ENCODE results near the gene BCL11A.
A peak's percentile ranks its signal among the peaks of the same experiment; 100 is the strongest.

BCL11A gene

DNA sequence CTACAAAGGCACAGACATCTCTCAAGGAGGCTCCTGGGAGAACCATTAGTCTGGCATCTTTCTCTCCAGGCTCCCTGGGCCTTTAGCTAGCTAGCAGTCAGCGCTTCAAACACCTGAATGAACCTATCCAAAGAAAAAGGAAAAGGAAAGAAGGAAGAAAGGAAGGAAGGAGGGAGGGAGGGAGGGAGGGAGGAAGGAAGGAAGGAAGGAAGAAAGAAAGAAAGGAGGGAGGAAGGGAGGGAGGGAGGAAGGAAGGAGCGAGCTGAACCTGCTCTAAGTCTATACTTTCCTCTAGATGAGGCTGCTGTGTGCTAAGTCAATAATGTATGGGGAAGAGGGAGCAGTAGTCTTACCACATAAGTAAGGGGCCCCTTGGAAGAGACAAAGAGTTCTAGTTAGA, 5.1 kb upstream of the BCL11A start:
- DNase-seq, result no peak

DNA sequence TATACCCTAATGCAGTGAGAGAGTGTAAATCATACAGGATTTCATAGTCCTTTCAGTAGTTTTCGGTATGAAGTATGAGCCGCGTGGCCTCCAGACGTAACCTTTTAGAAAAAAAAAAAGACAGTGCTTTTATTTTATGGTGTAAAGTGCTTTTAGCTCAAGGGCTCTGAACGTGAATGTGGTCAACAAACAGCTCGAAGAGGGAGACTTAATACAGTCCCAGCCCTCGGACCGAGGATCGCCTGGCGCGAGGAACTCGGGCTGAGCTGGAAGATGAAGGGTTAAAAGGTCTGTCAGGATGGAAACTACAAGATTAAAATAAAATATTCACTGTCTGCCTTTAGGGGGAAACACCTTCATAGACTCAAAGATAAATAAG, 4.0 kb upstream of the BCL11A start:
- DNase-seq, result no peak

DNA sequence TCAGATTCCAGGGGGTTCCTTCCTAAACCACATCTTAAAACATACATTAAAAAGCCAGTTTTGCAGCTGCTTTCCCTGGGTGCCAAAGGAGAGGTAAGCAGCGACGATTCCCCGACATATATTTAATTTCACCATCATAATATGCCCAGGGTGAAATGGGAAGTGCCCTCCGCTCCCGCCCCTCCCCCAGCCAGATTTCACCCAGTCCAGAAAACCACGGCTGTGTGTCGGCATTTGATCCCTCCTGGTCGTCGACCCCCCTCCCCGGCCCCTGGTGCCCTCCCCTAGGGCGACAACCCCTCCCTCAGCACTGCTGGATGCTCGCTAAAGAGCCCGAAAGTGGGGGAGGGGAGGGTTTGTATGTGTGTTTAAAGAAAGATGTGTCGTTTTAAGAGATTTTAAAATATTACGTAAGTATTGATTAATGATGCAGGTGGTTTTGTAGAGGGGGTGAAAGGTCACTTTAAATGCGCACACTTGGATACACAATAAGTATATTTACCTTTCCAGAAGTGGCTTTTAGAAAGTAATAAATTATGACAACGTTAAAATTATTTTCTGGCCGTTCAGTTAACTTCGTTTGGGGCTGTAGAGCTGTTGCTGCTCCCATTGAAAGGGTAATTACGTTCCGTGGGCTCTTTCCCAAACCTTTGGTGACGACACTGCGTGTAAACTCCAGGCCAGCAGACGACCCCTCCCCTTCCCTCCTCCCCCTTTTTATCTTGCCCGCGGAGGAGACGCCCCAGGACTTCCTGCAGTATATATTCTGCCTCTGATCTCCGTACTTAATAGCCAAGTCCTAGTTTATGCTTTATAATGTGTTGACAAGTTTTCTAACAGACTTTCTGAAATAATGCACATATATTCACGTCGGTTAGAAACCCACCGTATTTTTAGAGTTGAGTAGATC, 3.4 kb upstream of the BCL11A start:
- DNase-seq, result no peak

DNA sequence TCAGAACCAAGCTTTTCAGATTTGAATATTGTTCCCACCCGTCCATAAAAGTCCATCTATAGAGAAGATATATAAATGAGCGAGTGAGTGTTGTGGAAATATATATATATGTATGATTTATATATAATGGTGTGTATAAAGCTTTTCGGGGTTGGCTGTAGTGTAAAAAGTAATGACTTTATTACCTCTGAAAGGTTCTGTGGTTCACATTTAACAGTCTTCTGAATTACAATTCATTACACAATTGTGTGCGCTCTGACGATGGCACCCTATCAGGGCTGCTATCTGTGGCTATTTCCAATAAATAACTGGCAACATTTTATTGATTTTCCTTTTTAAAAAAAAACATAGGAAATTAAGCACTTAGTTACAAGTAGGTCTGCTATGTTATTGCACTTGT, 2.7 kb upstream of the BCL11A start:
- no peak for DNase-seq

DNA sequence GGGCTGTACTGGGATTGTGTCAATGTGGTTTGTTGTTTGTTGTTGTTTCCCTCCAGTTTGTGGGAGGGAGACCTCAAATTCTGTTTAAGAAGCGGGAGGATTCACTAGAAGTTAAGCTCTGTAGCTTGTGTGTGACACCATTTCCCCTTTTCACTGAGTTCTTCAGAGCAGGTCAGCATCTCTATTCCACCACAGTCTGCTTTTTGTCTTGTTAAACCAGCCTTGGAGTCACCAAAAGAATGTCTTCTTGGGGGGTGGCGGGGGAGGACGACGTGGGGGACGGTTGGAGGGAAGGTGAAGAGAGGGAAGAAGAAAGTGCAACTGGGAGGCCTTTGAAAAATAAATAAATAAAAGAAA, 2.3 kb upstream of the BCL11A start:
- no peak for DNase-seq

DNA sequence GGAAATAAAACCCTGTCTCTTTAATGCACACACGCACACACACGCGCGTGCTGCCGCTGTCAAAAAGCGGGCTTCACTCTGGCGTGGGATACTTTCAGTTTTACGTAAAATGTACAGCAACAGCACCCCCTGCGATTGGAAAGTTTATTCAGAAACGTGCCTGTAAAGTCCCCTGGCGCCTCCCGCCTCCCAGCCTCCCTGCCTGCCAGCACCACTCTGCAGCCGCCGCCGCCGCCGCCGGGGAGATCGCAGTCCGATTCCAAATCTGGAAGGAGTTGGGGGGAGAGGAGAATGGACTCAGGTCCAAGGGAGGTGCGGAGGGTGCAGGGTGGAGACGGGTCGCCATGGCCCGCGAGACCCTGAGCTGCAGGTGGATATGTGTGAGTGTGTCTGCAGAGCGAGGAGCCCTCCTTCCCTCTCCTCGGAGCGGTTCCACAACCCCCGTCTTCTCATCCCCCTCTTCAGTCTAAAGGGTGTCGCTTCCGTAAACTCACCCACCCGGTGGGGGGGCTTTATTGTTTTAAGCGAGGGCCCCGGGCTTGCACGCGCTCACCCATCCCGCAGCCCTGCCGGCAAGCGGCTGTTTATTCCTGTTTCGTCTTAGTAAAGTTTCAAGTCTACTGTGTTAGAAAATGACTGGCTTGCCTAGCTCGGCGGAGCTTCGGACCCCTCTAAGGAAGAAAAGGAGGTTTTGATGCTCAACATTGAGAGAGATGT, 1.8 kb upstream of the BCL11A start:
- no peak for DNase-seq

DNA sequence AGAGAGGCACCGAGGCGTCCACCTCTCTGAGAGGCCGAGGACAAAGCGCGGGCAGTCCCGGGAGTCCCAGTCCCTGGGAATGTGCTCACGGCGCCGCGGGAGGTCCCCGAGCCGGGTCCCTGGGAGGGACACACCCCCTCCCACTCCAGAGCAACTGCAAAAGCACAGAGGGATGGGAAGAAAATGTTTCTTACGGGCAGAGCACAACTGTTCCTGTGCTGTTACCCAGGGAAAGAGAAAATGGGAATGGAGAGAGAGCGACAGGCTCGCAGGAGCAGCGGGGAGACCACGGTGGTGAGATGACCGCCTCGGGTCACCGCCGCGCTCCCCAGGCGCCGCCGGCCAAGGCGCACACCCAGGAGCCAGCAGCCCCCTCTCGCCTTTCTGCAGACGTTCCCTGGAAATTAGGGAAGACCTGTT, 1.2 kb upstream of the BCL11A start:
- no peak for DNase-seq

DNA sequence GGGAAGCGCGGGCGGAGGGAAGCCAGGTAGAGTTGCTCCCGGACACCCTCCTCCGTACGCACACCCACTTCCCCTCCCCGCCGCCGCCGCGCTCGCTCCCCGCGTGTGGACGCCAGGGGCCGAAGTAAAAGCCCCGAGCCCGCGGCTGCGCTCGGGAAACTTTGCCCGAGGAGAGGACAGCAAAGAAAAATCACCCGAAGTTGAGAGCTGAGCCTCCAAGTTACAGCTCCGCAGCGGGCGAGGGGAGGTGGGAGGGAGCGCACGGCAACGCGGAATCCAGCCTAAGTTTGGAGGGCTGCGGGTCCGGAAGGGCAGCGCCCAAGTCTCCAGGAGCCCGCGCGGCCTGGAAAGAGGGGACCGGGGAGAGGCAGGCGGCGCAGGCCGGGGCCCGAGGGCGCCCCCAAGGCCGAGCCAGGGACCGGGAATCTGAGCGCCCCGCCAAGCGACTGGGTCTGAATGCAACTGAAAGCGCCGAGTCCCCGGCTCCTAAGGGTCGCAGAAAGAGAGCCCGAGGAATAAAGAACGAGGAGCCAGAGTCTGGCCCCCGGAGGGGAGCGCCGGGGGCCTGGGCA, 706 bp upstream of the BCL11A start:
- no peak for DNase-seq

DNA sequence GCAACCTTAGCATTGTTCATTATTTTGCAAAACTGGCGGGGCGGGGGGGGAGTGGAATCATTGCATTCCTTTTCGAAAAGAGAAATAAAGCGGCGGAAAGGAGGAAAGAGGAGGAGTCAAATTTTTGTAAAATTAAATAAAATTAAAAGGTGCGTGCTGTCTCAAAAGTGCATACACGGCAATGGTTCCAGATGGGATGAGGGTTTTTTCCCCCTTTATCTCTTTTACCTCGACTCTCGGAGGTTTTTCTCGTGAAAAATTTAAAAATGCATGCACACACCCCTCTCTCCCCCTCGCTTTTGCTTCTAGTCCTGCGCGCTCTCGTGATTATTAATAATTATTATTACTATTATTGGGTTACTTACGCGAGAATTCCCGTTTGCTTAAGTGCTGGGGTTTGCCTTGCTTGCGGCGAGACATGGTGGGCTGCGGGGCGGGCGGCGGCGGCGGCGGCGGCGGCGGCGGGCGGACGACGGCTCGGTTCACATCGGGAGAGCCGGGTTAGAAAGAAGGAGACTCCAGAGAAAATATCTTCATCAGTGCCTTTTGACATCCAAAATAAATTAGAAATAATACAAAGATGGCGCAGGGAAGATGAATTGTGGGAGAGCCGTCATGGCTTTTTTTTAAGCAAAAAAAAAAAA, 481 bp downstream of the BCL11A start:
- DNase-seq, result no peak

DNA sequence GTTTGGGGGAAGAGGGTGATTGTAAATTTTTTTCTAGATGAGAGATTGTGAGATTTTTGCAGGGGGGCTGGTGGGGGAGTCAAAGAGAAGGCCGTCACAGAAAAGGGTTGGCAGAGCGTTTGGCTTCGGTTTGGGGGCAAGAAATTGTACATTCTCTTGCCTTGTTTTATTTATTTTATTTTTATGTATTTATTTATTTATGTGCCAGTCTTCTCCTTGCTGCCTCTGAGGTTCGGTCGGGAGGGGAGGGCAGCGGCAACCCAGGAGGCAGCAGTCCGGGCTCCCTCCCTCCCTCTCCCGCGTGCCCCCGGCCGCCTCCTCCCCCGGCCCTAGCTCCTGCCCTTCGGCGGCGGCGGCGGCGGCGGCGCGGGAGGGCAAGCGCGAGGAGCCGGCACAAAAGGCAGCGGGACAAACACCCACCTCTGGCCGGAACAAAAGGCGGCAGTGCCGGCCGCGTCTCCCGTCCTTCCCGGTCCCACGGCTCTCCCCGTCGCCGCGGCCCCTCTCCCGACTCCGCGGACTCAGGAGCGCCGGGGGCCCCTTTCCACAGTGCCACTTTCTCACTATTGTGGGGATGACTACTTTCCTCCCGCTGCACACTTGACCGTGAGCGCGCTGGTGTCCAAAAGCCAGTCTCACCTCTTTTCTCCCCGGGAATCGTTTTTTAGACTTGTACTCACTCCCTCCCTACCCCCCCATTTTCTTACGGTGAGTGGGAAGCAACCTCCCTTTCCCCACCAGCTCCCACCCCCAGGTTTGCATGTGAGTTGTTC, 1.2 kb downstream of the BCL11A start:
- DNase-seq, result peak; percentile 31

DNA sequence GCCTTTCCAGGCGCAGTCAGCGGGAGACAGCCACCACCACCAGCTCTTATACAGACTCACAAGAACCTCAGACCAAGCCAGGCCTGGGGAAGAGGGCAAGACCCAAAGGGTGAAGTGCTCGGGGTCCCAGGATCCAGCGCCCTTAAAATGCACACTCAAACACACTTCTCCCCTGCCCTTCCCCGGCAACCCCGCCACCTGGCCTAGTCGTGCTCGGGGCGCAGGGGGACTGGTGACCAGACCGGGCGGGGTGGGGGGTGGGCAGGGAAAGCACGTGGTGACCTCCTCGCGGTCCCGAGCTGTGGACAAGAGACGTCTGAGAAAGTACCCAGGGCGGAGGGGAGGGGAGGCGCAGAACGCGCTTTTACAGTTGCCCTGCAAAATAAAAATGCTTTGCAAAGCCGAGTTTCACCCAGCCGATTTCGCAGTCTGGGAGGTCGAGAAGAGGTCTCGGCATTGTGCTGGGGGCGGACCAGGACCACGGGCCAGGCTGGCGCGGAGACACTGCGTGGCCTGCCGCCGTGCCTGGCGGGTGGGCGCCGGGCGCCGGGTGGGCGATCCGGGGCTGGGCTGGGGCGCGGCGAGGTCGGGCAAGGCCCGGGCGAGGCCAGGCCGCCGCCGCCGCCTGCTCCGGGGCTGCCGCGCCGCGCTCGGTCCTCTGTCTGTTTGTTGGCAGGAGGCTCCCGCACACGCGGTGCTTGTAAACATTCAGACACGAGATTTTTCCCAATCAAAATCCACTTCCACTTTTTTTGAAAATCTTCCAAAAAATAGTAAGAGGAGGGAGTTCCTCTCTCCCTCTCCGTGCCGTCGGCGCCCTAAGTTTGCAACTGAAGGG, 2.0 kb downstream of the BCL11A start:
- DNase-seq, result peak; percentile 32

DNA sequence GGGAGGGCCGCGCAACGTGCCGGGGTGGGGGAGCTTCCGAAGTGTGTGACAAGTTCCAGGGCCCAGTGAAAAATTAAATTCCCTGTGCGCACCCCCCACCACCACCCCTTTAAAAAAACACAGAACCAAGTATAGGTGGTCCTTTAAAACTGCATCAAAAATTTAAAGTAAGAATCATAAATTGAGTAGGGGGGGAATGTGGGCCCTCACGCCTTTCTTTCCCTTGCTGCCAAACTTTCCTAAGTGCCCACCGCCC, 2.5 kb downstream of the BCL11A start:
- no peak for DNase-seq

DNA sequence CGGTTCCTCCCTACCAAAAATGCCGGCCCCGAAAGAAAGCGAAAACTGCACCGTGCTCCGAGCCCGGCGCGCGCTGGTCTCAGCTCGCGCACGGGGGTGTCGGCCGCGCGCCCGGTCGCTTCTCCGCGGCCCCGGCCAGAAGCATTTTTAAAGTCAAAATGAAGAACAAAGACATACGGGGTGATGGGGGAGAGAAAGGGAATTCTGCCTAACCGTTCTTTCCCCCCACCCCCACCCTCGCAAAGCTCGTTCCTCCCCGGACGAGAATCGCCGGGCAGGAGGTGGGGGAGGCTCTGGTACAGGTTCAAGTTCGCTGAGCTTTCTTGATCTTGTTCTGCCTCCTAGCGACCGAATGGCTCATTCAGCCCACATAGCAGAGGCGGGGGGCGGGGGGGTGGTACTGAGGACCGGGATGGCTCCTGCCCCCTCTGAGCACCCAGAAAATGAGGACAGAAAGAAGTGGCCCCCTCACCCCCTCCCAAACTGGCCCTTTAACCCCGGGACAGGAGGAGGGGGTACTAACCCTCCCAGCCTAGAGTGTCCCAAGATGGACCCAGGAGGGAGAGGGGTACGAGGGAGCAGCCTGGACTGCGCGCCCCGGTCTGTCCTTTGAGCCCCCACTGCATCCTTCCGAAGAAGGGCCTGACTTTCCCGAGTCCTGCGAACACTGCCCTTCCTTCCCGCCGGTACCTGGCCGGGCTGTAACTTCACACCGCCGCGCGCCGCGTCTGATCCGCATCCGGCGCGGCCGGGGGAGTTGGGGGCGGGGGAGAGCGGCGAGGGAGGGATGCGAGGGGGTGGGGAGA, 3.1 kb downstream of the BCL11A start:
- DNase-seq, result peak; percentile 81

DNA sequence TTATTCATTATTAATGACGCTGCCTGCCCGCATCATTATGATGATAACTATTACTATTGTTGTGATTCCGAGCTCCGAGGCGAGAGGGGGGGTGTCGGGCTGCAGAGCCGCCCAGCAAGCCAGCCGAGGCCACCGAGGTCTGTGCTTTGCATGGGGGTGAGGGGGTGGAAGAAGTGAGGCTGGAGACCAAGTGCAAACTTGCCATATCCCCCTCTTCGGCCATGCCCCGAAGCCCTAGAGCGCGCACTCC, 3.6 kb downstream of the BCL11A start:
- DNase-seq, result no peak

DNA sequence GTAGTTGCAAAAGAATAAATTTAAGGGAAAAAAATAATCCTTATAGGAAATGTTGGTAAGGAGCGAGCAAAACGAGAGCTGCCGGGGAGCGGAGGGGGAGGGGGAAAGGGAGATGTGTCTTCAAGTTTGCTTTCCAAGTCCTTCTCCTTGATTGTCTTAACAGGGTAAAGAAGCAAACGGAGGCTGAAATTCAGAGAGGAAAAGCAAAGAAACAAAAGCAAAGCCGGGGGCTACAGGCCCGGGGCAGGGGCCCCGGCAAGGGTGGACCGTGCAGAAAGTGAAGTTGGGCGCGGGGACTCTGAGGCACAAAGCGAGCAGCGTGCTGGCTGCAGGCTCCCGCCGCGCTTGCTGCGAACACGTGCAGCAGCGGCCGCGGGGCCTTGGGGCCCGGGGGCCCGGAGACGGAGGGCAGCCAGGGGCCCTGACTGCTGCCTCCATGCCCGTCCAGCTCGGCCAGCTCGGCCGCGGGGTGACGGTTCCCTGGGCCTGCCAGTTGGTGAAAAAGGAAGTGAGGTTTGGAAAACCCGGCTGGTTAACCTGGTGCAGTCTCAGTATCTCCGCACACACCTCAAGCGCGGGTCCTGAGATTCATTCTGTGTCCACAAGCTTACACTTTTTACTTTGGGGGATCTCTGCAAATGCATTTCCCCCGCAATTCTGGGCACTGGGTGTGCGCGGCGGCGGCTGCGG, 4.1 kb downstream of the BCL11A start:
- DNase-seq, result peak; percentile 28

DNA sequence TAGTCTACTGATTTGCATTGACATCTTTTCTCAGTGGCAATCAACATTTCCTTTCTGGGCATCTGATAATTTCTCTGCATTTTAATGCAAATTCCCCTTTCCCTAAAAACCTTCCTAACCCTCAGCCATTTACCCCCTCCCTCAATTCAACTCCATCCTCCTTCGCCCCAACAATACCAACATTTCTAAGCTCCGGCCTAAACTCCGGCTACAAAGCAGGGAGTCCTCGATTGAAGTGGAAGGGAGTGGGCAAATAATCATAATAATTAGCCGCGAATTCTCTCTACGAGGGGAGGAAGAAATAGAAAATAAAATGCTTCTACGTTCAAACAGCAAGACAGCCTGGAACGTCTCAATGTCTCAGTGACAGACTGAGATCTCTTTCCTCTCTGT, 4.6 kb downstream of the BCL11A start:
- no peak for DNase-seq

DNA sequence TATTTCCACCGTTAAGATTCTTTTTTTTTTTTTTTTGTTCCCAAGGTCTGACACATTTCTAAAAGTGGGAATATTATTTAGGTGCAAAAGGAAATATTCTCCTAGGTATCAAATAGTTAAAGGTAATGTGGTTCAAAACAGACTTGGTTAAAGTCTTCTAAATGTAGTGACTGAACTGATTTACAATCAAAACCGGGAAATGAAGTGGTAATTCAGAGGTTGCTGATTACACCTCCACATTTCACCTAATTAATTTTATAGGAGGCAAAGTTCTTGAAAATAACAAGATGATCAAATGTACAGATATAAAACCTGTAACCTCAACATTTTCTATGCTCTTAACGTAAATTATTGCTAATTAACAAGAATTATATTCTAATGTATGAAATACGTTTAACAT, 5.1 kb downstream of the BCL11A start:
- DNase-seq, result no peak

DNA sequence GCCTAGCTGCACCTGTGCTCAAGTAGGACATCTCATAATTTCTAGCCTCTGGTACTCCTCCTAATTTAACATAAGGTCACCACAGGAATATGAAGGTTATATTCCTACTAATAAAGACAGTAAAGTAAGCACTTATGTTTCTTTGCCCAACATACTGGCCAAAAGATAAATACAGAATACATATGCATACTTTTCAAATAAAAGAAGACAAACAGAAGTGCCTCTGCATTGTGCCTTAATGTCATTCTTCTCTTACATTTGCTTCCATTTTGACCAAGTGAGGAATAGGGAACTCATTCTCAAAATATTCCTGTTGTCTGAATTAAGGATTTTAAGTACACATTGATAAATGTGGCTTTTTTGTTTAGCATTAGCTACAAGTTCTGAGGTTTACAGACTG, 5.6 kb downstream of the BCL11A start:
- DNase-seq, result no peak

DNA sequence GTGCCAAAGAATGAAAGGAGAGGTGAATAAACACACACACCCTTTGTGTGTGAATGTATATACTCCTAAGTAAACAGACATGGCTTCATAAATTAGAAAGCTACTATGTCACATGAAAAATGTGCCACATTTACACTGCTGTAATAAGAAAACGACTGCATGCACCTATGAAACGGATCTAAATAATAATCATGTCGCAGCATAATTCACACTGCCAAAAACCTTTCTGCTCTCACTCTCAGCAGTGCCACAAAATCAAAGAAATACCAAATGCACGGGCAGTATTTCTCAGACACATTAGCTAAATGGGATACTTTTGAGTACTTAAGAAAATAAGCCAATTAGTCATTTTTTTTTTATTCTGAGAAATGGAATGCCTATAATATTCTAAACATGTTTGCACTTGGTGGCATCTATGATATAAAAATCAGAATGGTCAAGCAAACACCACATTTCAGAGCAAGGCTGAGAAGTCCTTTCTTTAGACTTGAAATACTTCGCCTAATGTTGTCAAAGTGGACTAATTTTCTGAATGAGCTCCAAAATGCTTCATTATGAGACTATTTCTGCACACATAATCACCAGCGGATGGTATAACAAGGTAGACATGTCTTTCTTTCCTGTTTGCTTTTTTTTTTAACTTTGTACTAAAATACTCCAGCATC, 6.6 kb downstream of the BCL11A start:
- no peak for DNase-seq

DNA sequence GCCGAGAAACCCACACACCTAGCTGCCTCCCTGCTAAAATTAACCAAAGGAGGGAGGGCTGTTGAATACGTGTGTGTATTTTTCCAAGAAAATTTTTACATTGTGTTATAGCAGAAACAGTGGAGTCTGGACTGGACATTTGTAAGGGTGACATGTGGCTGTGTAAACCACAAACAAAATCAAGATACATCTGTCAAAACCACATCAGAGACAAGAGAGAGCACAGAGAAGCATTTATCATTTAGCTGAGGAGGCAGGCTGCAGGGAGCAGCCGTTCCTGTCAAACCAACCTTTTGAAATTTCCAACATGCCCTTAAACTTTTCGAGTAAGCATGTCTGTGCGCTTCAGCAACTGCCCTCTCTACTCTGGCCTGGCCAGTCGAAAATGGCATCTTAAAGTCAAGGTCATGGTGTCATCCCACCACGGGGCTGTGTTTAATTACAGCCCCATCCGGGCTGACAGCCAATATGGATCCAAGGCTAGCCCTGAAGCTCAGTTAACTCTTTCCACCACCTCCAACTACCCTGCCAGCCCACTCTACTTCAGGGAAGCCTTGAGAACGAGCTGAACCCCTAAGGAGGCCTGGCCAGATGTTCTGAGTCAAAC, 8.4 kb downstream of the BCL11A start:
- no peak for DNase-seq
